KBM-7 (cell line): ENCODE results near the gene HEMK1.

Experiments used
- DNase-seq: peaks from one replicate; pipeline ENCODE4 v3.0.0-alpha.2; 2015
- in situ Hi-C: fragments of 300-500 bp; cut with MboI; formaldehyde crosslinking; loops from 2 replicates; pipeline ENCODE4 v1.14.3; 2020; ENCODE audit warnings: low sequenced_read_pairs, low pct_unique_long_range_greater_than_20kb, mixed read lengths

Gene HEMK1

GRCh38 chr3:50609071-50609762 is 39.9 kb downstream of the HEMK1 start:
- in situ Hi-C loops: no loop called here
- peak; percentile 48 for DNase-seq

GRCh38 chr3:50609763-50610085 is 40.4 kb downstream of the HEMK1 start:
- in situ Hi-C loops: no loop called here
- DNase-seq: no peak

DNA sequence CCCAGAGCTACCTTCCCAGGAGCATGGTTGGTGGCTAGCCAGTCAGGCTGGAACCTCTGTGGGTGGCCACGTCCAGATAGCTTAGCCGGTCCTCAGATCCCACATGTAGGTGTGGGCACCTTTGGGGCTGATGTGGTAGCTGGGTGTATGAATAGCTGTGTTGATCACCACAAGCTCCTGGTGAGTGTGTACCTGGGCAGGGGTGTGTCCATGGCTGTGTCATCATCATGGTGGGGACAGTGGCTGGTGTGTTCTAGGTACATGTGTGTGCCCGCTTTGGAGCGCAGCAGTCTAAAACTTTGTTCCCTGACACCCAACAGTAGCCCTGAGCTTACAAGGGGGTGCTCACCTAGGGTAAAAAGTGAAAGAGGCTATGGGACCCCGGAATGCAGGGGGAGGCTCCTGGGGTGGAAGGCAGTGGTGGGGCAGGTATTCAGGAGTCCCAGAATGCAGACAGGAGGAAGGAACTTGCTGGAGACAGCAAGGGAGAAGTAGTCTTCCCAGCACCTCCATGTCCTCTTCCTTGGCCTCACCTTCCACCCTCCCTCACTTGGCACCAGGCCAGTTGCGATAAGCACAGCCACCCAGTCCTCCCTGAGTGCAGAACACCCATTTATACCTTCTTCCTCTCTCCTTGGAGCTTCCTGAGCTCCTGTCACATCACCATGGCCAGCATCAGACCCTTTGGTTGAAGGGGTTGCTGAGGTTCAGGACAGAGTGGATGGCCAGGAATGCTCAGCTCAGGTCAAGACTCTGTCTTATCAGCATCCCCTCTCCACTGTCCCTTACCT is 41.1 kb downstream of the HEMK1 start:
- peak; percentile 52 for DNase-seq
- in situ Hi-C loops: no loop called here

DNA sequence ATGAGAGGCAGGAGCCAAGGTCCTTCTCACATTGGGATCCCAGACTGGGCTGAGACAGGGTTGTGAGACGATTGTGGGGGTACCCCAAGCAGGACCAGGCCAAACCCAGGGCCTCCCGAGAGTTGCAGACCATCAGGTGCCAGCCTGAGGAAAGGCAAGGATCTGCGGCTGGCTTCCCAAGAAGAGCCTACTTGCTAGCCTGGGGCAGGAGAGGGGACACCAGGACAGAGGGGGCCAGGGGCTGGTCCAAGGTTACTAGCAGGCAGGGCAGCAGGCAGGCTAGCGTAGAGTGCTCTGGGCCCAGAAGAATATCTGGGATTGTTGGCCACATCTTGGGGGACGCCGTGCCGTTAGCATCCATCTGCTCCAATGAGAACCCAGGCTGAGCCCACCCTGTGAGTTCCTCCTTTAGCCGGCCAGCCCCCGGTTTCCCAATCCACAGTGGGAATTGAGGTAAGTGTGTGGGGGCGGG is 41.7 kb downstream of the HEMK1 start:
- no peak for DNase-seq
- in situ Hi-C loops: no loop called here

- in situ Hi-C loops: no loop called here
Measured at GRCh38 chr3:50611464-50612233, 42.3 kb downstream of the HEMK1 start, which contains the start of gene CISH. TSS of gene CISH (minus strand) at chr3:50611774. CDS start at chr3:50611650, 124 bp downstream.

DNA sequence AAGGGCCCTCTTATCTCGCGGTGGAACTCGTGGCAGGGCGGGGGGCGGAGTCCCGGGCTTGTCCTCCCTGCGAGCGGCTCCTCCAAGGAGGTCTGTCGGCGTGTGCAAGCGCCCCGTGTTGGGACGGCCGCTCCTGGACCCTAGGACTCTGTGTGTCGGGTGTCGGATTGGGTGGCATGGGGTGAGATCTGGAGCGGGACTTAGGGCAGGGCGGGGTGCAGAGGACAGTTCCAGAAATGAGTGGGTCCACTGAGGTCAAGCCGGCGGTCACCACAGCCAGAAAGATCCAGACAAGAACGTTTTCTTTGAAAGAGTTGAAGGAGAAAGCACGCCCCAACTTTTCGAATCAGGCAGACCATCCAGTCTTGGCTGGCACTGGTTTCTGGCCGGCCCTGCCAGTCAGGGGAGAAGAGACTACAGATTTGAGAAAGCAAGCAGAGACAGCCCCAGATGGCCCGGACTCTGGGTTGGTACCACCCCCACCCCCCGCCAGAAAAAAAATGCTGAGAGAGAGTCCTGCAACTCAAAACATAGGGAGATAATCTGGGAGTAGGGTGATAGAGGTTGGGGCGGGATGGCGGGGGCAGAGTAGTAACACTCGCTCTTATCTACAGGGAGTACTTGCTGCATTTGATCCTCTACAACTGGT is 43.0 kb downstream of the HEMK1 start:
- in situ Hi-C loops: no loop called here

More at GRCh38 chr3:50611464-50612233, 42.3 kb downstream of the HEMK1 start, which contains the start of gene CISH:
- DNase-seq: peak; percentile 100

GRCh38 chr3:50612970-50613846 is 43.9 kb downstream of the HEMK1 start:
- peak; percentile 34 for DNase-seq
- in situ Hi-C loops: no loop called here

More for the DNA sequence above, 43.0 kb downstream of the HEMK1 start:
- DNase-seq: no peak

- in situ Hi-C loops: no loop called here
- no peak for DNase-seq
Measured at GRCh38 chr3:50615190-50615589, 45.9 kb downstream of the HEMK1 start.

GRCh38 chr3:50616003-50616769 is 46.9 kb downstream of the HEMK1 start:
- in situ Hi-C loops: no loop called here
- peak; percentile 92 for DNase-seq

DNA sequence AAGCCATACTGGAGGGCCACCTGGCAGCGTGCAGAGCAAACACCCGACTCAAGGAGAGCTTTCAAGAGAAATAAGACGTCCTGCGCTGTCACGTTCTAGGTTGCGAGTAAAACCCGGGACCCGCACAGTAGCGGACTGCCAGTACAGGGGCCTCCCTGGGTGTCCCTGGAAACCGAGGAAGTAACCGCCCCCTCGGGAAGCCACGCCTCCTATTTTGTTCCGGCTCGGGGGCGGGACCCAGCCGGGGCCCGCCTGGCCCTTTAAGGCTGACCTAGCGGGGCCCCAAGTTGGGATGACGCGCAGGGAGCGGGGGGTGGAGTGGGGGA is 47.4 kb downstream of the HEMK1 start:
- DNase-seq: peak; percentile 99
- in situ Hi-C loops: no loop called here

DNA sequence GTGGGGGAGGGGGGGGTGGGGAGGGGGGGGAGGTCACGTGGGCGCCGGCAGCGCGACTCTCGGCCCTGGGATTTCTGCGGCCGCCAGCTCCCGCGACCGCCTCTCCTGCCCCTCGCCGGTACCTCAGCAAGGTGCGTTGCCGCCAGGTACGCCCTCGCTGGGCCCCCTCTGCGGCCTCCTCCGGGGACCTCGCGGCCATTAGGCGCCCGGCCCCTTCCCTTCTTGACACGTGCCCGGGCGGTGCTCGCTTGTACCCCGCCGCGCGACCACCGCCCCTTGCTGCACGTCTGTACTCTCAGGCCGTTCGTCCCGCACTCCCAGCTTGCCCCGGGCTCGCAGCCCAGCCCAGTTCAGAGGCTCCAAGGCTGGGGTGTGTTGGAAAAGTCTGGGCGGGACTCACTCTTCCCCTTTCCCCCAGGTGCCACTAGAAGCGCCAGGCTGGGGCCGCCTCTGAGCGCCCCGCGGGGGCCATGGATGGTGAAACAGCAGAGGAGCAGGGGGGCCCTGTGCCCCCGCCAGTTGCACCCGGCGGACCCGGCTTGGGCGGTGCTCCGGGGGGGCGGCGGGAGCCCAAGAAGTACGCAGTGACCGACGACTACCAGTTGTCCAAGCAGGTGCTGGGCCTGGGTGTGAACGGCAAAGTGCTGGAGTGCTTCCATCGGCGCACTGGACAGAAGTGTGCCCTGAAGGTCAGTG is 47.9 kb downstream of the HEMK1 start, which contains the start of gene MAPKAPK3:
TSS of gene MAPKAPK3 (plus strand) at position 56 of the 696 bp plus-strand sequence. CDS start at position 471, 415 bp downstream.
- DNase-seq: peak; percentile 59
- in situ Hi-C loops: no loop called here

DNA sequence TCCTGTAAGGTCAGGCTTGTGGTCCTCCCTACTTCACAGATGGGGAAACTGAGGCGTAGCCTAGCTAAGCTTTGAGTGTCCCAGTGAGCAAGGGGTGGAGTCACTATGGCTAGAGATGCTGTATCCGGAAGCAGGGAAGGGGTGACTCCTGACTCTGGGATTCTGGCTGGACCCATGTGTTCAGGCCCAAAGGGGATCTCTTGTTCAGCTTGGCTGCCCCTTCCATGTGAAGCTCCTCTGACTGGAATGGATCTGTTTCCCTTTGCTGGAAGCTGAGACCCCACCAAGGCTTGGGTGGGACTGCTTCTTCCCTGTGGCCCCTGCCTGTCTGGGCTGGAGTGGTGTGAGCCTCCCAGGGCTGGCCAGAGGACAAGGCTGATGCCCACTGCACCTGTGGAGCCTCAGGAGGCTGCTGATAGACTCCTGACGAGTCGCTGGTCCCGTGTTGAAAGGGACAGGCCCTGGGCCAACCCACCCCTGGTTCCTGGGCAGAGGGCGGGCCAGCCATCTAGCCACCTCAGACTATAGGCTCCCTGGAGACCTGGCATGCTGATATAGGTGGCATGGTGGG is 48.7 kb downstream of the HEMK1 start:
- DNase-seq: no peak
- in situ Hi-C loops: no loop called here

DNA sequence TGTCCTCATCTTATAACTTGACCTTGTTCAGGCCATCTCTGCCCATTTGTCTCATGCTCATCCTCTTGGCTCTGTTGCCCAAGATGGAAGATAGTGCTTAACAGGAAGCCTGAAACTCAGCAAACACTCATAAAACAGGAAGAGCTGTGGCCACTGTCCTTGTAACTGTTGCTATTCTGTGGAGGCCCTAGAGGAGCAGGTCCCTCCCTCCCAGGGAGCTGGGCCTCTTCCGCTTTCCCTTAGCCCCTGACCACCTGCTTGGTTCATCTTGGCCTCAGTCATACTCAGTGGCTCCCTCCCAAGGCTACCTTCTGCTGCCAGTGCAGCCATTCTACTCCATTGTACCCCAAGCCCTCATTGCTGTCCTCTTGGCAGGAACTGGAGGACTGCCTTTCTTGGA is 51.1 kb downstream of the HEMK1 start:
- in situ Hi-C loops: no loop called here
- peak; percentile 96 for DNase-seq

GRCh38 chr3:50620820-50621219 is 51.5 kb downstream of the HEMK1 start:
- no peak for DNase-seq
- in situ Hi-C loops: no loop called here

DNA sequence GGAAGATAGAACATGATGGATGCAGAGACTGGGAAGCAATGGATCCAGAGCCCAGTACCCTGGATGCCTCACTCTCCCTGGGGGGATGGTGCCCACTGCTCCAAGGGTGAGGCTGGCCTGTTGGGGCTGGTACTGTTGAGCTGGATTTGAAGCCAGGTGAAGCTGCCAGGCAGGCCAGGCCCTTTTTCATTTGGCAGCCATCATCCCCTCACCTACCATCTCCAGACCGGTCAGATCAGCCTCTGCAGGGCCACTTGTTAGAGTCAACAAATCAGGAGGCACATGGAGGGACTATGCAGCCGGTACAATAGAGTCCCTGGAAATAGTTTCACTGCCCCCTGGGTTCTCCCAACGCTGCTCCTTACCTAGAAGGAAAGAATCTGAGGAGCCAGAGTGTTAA is 53.6 kb downstream of the HEMK1 start:
- DNase-seq: no peak
- in situ Hi-C loops: no loop called here

DNA sequence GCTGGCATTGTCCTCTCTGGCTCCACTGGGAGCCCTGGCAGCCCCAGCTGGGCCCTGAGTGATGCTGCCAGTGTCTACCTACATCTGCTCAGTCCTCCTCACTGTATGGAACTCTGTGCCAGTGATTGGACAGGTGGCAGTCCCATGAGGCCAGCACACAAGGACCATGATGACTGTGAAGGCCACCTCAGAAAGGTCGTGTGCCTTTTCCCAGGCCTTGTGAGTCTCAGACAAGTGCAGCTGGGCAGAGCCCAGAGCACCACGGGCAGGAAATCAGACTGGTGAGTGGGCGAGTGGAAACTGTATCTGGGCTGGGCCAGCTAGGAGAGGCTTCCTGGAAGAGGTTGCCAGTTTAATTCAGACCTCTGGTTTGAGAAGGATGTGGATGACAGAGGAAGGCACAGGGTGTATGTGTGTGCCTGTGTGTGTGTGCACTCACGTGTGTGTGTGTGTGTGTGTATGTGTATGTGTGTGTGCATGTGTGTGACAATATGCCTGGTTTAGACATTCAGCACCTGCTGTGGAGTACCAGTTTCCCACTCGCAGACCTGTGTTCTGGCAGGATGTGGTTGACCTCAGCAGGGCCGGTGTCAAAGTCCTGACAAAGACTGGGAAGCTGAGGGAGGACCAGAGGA is 54.6 kb downstream of the HEMK1 start:
- peak; percentile 41 for DNase-seq
- in situ Hi-C loops: no loop called here
